HL-60 (cell line): Measurements from ENCODE around the gene SIAH1.
A peak's percentile ranks its signal among the peaks of the same experiment; 100 is the strongest.

Source experiments
- DNase-seq, 2 experiments: peaks; one replicate each; pipeline ENCODE4 v3.0.0-alpha.2; 2010 to 2020; ENCODE audit warnings: low read depth in 1 of 2, low spot score in 1 of 2
- H3K27ac ChIP-seq: fragments of 250-450 bp; sonication (Bioruptor Pico); replicated peaks from 2 replicates; pipeline ENCODE4 v1.5.1; 2020; ENCODE audit warnings: mild to moderate bottlenecking, moderate library complexity
- H3K27me3 ChIP-seq: fragments of 250-450 bp; sonication (Bioruptor Pico); 2 replicates; pipeline ENCODE4 v1.5.1; 2021; ENCODE audit warnings: mild to moderate bottlenecking, moderate library complexity; ENCODE audit not compliant: insufficient read depth, poor library complexity, severe bottlenecking
- H3K4me3 ChIP-seq: replicated peaks from 2 replicates; pipeline ENCODE4 v1.5.1; 2011; ENCODE audit warnings: mild to moderate bottlenecking, control low read depth, low read length; ENCODE audit not compliant: insufficient read depth
- GABPA ChIP-seq: IDR thresholded peaks from 2 replicates; pipeline ENCODE4 v1.6.1; 2012; ENCODE audit warnings: low read depth
- POLR2AphosphoS5 ChIP-seq: IDR thresholded peaks from 2 replicates; pipeline ENCODE4 v1.6.1; 2012; ENCODE audit warnings: low read depth
- SPI1 ChIP-seq: IDR thresholded peaks from 2 replicates; pipeline ENCODE4 v1.6.1; 2012; ENCODE audit warnings: low read depth, mild to moderate bottlenecking, borderline replicate concordance
- TF ChIP-seq, protein P1 (sequence below): IDR thresholded peaks from 2 replicates; pipeline ENCODE4 v1.6.1; 2012; ENCODE audit warnings: low read depth; ENCODE audit not compliant: insufficient replicate concordance
- TF ChIP-seq, protein P2 (sequence below): IDR thresholded peaks from one replicate; pipeline ENCODE4 v1.5.1; 2011; ENCODE audit warnings: low read length, control low read depth, inconsistent platforms; ENCODE audit not compliant: insufficient read depth

The SIAH1 gene

DNA sequence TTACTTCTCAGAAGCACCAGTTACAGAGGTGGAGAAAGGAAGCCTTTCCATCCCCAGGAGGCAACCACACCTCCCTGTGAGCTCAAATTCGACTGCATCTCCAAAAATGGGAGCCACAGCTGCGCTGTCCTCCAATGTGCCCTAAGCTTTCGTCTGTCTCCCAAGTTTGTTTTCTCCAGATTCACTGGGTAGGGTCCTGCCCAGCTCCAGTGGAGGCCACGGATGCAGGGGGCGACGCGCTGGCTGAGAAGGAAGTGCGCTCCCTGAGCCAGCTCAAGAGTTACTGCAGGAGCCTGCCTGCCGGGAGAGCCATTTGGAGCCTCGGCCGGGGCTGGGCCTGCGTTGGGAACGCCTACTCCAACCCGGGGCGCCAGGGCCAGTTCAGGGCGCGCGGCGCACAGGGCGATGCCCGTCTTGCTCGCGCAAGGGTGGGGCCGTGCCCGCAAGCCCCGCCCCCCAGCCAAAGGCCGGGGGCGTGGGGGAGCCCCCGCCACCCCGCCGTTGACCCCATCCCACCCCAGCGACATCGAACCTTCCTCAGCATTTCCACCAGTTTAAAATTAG, 19.5 kb downstream of the SIAH1 start:
- peak; percentile 71 to 80 for DNase-seq
- H3K27ac ChIP-seq: peak overlapping the region; percentile 68
- TF ChIP-seq, protein P1, sequence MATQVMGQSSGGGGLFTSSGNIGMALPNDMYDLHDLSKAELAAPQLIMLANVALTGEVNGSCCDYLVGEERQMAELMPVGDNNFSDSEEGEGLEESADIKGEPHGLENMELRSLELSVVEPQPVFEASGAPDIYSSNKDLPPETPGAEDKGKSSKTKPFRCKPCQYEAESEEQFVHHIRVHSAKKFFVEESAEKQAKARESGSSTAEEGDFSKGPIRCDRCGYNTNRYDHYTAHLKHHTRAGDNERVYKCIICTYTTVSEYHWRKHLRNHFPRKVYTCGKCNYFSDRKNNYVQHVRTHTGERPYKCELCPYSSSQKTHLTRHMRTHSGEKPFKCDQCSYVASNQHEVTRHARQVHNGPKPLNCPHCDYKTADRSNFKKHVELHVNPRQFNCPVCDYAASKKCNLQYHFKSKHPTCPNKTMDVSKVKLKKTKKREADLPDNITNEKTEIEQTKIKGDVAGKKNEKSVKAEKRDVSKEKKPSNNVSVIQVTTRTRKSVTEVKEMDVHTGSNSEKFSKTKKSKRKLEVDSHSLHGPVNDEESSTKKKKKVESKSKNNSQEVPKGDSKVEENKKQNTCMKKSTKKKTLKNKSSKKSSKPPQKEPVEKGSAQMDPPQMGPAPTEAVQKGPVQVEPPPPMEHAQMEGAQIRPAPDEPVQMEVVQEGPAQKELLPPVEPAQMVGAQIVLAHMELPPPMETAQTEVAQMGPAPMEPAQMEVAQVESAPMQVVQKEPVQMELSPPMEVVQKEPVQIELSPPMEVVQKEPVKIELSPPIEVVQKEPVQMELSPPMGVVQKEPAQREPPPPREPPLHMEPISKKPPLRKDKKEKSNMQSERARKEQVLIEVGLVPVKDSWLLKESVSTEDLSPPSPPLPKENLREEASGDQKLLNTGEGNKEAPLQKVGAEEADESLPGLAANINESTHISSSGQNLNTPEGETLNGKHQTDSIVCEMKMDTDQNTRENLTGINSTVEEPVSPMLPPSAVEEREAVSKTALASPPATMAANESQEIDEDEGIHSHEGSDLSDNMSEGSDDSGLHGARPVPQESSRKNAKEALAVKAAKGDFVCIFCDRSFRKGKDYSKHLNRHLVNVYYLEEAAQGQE: no peak
- TF ChIP-seq POLR2AphosphoS5 (no peak), SPI1 (no peak), GABPA (no peak)
- TF ChIP-seq, protein P2, sequence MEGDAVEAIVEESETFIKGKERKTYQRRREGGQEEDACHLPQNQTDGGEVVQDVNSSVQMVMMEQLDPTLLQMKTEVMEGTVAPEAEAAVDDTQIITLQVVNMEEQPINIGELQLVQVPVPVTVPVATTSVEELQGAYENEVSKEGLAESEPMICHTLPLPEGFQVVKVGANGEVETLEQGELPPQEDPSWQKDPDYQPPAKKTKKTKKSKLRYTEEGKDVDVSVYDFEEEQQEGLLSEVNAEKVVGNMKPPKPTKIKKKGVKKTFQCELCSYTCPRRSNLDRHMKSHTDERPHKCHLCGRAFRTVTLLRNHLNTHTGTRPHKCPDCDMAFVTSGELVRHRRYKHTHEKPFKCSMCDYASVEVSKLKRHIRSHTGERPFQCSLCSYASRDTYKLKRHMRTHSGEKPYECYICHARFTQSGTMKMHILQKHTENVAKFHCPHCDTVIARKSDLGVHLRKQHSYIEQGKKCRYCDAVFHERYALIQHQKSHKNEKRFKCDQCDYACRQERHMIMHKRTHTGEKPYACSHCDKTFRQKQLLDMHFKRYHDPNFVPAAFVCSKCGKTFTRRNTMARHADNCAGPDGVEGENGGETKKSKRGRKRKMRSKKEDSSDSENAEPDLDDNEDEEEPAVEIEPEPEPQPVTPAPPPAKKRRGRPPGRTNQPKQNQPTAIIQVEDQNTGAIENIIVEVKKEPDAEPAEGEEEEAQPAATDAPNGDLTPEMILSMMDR: no peak

DNA sequence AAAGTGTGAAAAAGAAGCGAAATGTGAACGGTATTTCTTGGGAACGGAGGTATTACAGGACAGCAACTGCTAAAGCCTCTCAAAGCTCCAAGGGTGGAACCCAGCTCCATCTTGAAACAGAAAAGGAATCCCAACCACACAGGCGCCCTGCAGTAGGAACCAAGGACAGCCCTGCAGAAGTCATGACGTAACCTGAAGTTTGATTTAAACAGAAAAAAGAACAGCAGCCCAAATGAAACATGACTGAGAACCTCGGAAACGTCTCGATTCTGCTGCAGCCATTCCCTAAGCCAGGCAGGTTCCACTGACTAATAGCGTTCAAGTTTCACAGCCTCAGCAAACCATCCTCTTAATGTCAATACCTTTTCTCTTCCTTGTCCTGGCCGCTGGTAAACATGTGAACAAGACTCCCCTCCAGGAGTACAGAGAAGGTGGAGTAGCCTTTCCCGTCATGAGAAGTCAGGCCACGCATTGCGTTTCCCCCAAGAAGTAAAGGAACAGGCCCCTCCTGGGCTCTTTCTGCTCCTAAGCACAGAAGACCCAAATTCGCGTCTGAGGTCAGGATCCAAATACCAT, 20.1 kb downstream of the SIAH1 start:
- TF ChIP-seq SPI1: no peak
- no peak for TF ChIP-seq POLR2AphosphoS5
- TF ChIP-seq, protein P1: no peak
- TF ChIP-seq, protein P2: no peak
- TF ChIP-seq GABPA: no peak
- Histone ChIP-seq H3K27me3 (no peaks in the 10 kb centered on the region), H3K27ac (peak overlapping the region; percentile 11; the same call in 1 of the 2 replicates), H3K4me3 (peak overlapping the region; percentile 63)
- DNase-seq: no peak

More for the DNA sequence above, 19.5 kb downstream of the SIAH1 start:
- Histone ChIP-seq H3K4me3 (peak overlapping the region; percentile 63), H3K27me3 (no peaks in the 10 kb centered on the region)

DNA sequence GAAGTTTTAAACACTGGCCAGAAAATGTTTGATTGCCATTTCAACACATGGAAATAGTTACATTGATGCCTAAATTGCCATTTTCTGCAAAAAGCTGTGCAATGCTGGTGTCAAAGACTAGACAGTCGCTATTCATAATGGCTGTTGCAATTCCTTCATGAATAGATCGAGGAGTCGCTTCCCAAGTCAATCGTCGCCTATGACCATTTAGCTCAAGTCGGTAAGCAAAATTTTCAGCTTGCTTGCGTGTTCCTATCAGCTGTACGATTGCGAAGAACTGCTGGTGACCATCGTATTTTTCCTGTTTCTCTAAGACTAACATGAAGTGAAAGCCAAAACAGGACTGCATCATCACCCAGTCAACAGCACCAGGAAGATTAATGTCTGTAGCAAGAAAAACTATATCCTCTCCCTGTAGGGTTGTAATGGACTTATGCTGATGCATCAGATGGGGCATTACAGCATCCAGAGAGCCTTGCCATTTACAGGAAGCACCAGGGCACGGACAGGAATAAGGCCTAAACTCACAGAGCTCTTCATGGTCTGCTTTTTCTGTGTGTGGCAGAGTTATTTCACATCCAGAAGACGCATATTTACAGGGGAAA, 23.6 kb downstream of the SIAH1 start:
- Histone ChIP-seq H3K27ac (no peak overlapping the region), H3K27me3 (no peaks in the 10 kb centered on the region), H3K4me3 (no peak overlapping the region)
- TF ChIP-seq GABPA (no peak), POLR2AphosphoS5 (no peak), SPI1 (no peak)
- TF ChIP-seq, protein P1: no peak
- TF ChIP-seq, protein P2: no peak
- no peak for DNase-seq
